ENCODE measurements around the gene ESPNL.

DNA sequence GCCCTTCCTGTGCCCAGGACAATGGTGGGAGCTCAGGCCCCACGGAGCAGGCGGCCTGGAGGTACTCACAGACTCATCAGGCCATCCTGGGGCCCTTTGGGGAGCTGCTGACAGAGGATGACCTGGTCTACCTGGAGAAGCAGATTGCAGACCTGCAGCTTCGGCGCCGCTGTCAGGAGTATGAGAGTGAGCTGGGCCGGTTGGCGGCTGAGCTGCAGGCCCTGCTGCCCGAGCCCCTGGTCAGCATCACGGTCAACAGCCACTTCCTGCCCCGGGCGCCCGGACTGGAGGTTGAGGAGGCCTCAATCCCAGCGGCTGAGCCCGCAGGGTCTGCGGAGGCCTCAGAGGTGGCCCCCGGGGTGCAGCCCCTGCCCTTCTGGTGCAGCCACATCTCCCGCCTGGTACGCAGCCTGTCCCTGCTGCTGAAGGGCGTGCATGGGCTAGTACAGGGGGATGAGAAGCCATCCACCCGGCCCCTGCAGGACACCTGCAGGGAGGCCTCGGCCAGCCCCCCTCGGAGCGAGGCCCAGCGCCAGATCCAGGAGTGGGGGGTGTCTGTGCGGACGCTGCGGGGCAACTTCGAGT is 30.1 kb downstream of the ESPNL start:
- TF ChIP-seq, protein P1, sequence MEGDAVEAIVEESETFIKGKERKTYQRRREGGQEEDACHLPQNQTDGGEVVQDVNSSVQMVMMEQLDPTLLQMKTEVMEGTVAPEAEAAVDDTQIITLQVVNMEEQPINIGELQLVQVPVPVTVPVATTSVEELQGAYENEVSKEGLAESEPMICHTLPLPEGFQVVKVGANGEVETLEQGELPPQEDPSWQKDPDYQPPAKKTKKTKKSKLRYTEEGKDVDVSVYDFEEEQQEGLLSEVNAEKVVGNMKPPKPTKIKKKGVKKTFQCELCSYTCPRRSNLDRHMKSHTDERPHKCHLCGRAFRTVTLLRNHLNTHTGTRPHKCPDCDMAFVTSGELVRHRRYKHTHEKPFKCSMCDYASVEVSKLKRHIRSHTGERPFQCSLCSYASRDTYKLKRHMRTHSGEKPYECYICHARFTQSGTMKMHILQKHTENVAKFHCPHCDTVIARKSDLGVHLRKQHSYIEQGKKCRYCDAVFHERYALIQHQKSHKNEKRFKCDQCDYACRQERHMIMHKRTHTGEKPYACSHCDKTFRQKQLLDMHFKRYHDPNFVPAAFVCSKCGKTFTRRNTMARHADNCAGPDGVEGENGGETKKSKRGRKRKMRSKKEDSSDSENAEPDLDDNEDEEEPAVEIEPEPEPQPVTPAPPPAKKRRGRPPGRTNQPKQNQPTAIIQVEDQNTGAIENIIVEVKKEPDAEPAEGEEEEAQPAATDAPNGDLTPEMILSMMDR (IDR thresholded peaks at IDR 0.05; ENCODE audit: insufficient read depth, low read length, poor library complexity, severe bottlenecking): no peak
- no peak for TF ChIP-seq EZH2phosphoT487 (conservative IDR thresholded peaks at IDR 0.05; ENCODE audit: low read length)

Measured in SU-DHL-6 (cell line).